GM10248 (cell line): ENCODE measurements around the gene NUFIP1.
"Not testable (repeated sequence)": the region's sequence is repeated elsewhere in the genome, so short reads cannot be mapped to it uniquely, and the experiment has no call there.

Experiments used
- CTCF ChIA-PET: fragments of 300-600 bp; sonication (Branson Sonifier 250); formaldehyde crosslinking; extraction: SDS; loops from one replicate; lab custom pipeline; 2021; ENCODE audit warnings: antibody characterized with exemption; lab: Yijun Ruan, JAX
- POLR2A ChIA-PET: fragments of 350-650 bp; sonication (Branson Sonifier 250); formaldehyde crosslinking; extraction: SDS; loops from one replicate; lab custom pipeline; 2020; ENCODE audit warnings: antibody characterized with exemption; lab: Yijun Ruan, JAX
- DNase-seq: peaks from one replicate; pipeline ENCODE4 v3.0.0; 2012; ENCODE audit errors: extremely low spot score
- CTCF ChIP-seq: IDR thresholded peaks from 2 replicates; pipeline ENCODE4 v1.5.1; 2012; ENCODE audit warnings: mild to moderate bottlenecking, low read depth; ENCODE audit errors: extremely low read depth, missing control alignments, control extremely low read depth

NUFIP1 gene

GRCh38 chr13:44961997-44962396, 27.3 kb downstream of the NUFIP1 start:
- CTCF ChIA-PET: interaction anchor here (1.0 kb wide), 1 partner anchor 8 kb away, joined by 3 read pairs; no protein-coding TSS in a partner anchor
- no peak for DNase-seq
- POLR2A ChIA-PET: no interaction called here
- TF ChIP-seq CTCF: no peak

GRCh38 chr13:44955406-44955805, 33.9 kb downstream of the NUFIP1 start:
- TF ChIP-seq CTCF: no peak
- ChIA-PET CTCF (interaction anchor here (1.0 to 2.5 kb wide), 6 partner anchors 13 to 472 kb away, joined by 3 to 7 read pairs (median 4); no protein-coding TSS in a partner anchor), POLR2A (interaction anchor here (0.6 kb wide), 1 partner anchor 1931 kb away, joined by 3 read pairs; no protein-coding TSS in a partner anchor)
- DNase-seq: no peak

- ChIA-PET CTCF (interaction anchor here (1.0 to 2.5 kb wide), 3 partner anchors 10 to 471 kb away, joined by 4 to 7 read pairs (median 5); no protein-coding TSS in a partner anchor), POLR2A (no interaction called here)
Observed at GRCh38 chr13:44954224-44954623, 35.0 kb downstream of the NUFIP1 start.

DNA sequence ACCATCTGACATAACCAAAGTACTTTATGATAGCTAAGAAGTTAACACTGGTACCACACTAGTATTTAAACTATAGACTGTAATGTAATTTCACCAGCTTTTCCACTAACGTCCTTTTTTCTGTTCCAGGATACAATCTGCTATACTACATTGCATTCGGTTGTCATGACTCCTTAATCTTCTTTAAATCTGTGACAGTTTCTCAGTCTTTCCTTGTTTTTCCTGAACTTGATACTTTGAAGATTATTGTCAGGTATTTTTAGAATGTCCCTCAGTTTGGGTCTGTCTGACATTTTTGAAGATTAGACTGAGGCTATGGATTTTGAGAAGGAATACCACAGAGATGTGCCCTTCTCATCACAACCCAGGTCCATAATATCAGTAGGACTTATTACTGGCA, 36.6 kb downstream of the NUFIP1 start:
- POLR2A ChIA-PET: no interaction called here
- no peak for TF ChIP-seq CTCF
- no peak for DNase-seq
- CTCF ChIA-PET: no interaction called here

More at GRCh38 chr13:44954224-44954623, 35.0 kb downstream of the NUFIP1 start:
- TF ChIP-seq CTCF: no peak
- DNase-seq: no peak

DNA sequence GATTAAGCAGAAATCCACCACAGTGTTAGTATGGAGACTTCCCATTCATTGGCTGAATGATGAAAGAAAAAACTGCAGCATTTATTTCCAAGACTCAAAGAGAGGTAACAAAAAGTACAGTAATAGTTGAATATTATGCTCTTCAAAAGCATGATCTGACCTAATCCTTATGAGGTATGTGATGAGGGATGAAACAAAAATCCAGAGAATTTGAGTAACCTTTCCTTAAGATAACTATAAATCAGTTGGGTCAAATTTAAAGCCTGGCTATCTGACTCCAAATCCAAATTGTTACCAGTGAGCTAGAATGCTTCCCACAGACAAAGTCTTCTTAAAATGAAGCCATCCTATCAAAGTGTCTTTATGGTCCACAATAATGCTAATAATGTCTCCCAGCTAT, 38.1 kb downstream of the NUFIP1 start:
- DNase-seq: no peak
- CTCF ChIA-PET: interaction anchor here (0.6 to 1.7 kb wide), 2 partner anchors 19 to 467 kb away, joined by 4 to 6 read pairs; no protein-coding TSS in a partner anchor
- POLR2A ChIA-PET: no interaction called here
- TF ChIP-seq CTCF: no peak

DNA sequence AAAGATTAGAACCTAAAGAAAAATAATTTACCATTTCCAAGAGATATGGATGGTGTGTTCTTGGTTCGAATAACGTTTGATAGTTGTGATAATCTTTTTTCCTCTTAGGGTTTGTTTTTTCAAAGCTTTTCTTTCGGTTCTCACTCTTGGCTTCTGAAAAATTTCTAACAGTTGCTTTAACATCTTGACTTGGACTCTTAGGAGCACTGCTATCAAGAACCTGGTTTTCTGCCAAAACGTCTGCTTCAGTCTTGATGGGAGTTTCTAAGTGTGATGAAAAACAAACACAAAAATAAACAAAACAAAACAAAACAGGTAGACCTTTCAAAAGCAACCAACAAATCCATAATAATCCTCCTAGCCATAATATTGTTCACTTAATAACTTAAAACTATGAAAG, 45.9 kb downstream of the NUFIP1 start:
- ChIA-PET CTCF (interaction anchor here (1.3 to 1.8 kb wide), 3 partner anchors 11 to 459 kb away, joined by 3 to 7 read pairs (median 4); no protein-coding TSS in a partner anchor), POLR2A (interaction anchor here (0.7 kb wide), 1 partner anchor 282 kb away, joined by 3 read pairs; no protein-coding TSS in a partner anchor)
- not testable (repeated sequence) for DNase-seq

DNA sequence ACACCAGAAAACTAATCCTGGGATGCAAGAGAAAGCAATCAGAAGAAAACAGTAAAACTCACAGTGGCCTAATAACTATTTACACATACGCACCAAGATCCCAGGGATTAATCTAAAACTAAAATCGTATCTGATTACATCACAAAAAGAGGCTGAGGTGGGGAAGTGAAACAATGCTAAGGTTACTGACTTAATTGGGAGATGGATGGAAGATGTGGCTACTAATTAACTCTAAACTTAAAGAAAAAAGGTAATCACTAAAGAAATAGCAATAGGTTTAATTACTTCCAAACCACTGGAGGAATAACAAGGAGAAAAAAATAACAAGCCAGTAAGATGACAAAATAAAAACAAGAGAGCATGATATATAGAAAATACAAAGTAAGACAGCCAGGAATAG, 50.4 kb downstream of the NUFIP1 start:
- CTCF ChIA-PET: no interaction called here
- TF ChIP-seq CTCF: no peak
- no peak for DNase-seq
- POLR2A ChIA-PET: no interaction called here
